Stimulated activated CD4-positive, alpha-beta T cell treated with anti-CD3 and anti-CD28 coated beads, Interleukin-12 subunit alpha, Interleukin-12 subunit beta, amount 100 ng/mL, for 48 hours (primary cell): Measurements from ENCODE around the gene DNAJC4.
"Not testable (repeated sequence)": the region's sequence is repeated elsewhere in the genome, so short reads cannot be mapped to it uniquely, and the experiment has no call there.

ENCODE experiments used
- DNase-seq, 3 donors: peaks; one replicate each; pipeline ENCODE4 v3.0.0-alpha.2; 2020; ENCODE audit warnings: low read depth in 2 of 3, low spot score in 1 of 3

DNAJC4 gene

GRCh38 chr11:64244966-64245365 lies 14.6 kb downstream of the DNAJC4 start:
- DNase-seq, result no peak

- DNase-seq, result no peak
Observed at GRCh38 chr11:64245401-64245796, 15.1 kb downstream of the DNAJC4 start.

GRCh38 chr11:64245797-64246620 lies 15.7 kb downstream of the DNAJC4 start:
- peak; percentile 67 to 76 (median 72) for DNase-seq

GRCh38 chr11:64246621-64246870 lies 16.2 kb downstream of the DNAJC4 start:
- not testable (repeated sequence) for DNase-seq

- DNase-seq, result peak; percentile 66 to 78 (median 69)
Observed at GRCh38 chr11:64246871-64247728, 16.8 kb downstream of the DNAJC4 start, which contains the start of gene PPP1R14B. TSS of gene PPP1R14B (minus strand) at chr11:64246943. CDS start at chr11:64246673, 270 bp downstream.

GRCh38 chr11:64247729-64248531 lies 17.6 kb downstream of the DNAJC4 start:
- no peak for DNase-seq

- DNase-seq, result no peak
Observed at GRCh38 chr11:64248578-64248977, 18.2 kb downstream of the DNAJC4 start.

- DNase-seq, result no peak
Observed at GRCh38 chr11:64249038-64249437, 18.7 kb downstream of the DNAJC4 start.

GRCh38 chr11:64249563-64250414 lies 19.4 kb downstream of the DNAJC4 start:
- DNase-seq, result no peak

GRCh38 chr11:64250415-64251015 lies 20.2 kb downstream of the DNAJC4 start:
- no peak for DNase-seq

- no peak for DNase-seq
Observed at GRCh38 chr11:64251016-64251752, 20.8 kb downstream of the DNAJC4 start, which contains the start of gene PLCB3. TSS of gene PLCB3 (plus strand) at chr11:64251530. CDS start at chr11:64251650, 120 bp downstream.

- no peak for DNase-seq
Observed at GRCh38 chr11:64251753-64252002, 21.3 kb downstream of the DNAJC4 start.

GRCh38 chr11:64252003-64252872 lies 21.9 kb downstream of the DNAJC4 start:
- no peak for DNase-seq

- no peak for DNase-seq
Observed at GRCh38 chr11:64253043-64253442, 22.7 kb downstream of the DNAJC4 start.

GRCh38 chr11:64253481-64253880 lies 23.1 kb downstream of the DNAJC4 start:
- DNase-seq, result no peak

- no peak for DNase-seq
Observed at GRCh38 chr11:64254326-64254725, 24.0 kb downstream of the DNAJC4 start.

GRCh38 chr11:64255135-64256128 lies 25.1 kb downstream of the DNAJC4 start:
- DNase-seq, result no peak
